SIG-M5 treated with dmso at 0.1 percent for 504 hours (cell line): ENCODE results near the gene SUB1.
"Not testable (repeated sequence)": the region's sequence is repeated elsewhere in the genome, so short reads cannot be mapped to it uniquely, and the experiment has no call there.

ENCODE experiments used
- DNase-seq: peaks from one replicate; lab custom pipeline; 2025; ENCODE audit not compliant: unreplicated experiment; lab: John Stamatoyannopoulos, UW

The SUB1 gene

DNA sequence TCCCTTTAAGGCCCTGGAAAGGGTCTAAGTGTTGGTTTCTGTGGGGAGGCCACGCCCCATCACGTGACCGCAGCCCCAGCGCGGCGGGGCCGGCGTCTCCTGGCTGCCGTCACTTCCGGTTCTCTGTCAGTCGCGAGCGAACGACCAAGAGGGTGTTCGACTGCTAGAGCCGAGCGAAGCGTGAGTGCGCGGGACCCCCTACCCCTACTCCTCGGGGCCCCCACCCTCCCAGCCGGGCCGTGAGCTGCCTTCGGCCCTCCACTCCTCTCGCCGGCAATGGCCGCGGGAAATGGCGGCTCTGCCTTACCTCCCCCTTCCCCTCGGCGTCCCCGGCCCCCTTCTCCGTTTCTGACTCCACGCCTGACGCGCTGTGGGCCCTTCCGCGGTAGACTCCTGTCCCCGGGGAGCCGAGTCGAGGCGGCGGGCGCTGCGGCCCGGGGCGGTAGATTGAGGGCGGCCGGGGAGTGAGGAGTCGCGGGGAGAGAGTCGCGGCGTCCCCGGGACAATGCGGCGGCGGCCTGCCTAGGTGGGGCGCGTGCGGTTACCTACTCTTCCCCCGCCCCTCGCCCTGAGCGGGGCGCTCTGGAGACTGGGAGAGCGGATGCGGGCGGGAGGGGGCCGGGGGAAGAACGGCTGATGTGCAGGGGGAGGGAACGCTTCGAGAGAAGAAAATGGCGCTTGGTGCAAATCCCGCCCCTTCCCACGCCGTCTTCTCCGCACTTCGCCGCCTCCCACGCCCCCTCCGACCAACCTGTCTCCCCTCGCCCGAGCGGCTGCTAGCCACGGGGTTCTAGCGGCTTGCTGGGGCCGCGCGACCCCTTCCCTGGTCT lies at the start of gene SUB1:
SUB1 (plus strand) TSS at position 112 of the 830 bp plus-strand sequence. CDS start 2,956 bp downstream, outside the sequence.
- peak; percentile 90 for DNase-seq

DNA sequence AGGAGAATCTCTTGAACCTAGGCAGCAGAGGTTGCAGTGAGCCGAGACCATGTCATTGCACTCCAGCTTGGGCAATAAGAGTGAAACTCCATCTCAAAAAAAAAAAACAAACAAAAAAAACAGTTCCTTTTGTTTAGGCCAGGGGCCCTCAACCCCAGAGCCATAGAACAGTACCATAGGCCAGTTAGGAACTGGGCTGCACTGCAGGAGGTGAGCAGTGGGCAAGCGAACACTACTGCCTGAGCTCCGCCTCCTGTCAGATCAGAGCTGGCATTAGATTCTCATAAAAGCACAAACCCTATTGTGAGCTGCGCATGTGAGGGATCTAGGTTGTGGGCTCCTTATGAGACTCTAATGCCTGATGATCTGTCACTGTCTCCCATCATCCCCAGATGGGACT lies 49.1 kb upstream of the SUB1 start:
- DNase-seq: no peak

DNA sequence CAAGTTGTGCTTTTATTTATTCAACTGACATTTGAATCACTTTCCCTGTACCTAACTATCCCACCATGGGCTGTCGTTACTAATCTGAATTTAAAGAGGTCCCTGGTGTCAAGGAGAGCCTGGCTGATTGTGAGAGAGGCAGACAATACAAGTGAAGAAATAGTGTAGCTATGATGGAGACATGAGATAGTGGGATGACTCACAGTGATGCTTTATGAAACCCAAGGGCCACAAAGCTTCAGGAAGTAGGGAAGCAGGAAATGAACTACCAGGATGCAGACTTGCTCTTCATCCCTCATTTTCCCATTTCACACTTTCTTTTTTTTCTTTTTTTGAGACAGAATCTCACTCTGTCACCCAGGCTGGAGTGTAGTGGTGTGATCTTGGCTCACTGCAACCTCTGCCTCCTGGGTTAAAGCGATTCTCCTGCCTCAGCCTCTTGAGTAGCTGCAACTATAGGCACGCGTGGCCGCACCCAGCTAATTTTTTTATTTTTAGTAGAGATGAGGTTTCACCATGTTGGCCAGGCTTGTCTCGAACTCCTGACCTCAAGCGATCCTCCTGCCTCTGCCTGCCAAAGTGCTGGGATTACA lies 47.8 kb upstream of the SUB1 start:
- DNase-seq: peak; percentile 88

DNA sequence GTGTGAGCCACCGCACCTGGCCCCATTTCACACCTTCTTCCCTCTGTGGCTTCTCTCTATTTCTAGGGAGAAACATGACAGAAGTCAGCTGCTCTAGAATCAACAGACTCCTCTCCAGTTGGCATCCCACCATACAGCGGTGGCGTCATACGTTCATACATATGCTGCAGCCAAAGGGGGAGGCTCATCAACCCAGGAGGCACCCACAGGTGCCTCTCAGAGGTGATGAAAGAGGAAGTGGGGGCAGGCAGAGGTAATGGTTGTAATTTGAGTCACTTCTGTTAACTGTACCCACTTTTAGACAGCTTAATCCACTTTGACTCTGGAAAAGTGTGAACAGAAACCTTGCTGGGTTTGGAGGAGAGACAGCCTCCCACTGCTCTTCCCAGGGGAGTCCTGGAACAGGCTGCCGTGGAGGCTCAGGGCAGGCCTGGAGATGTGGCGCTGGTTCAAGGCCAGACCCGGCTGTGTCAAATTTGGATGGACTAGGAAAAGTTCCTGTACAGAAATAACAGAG lies 47.3 kb upstream of the SUB1 start:
- peak; percentile 27 for DNase-seq

DNA sequence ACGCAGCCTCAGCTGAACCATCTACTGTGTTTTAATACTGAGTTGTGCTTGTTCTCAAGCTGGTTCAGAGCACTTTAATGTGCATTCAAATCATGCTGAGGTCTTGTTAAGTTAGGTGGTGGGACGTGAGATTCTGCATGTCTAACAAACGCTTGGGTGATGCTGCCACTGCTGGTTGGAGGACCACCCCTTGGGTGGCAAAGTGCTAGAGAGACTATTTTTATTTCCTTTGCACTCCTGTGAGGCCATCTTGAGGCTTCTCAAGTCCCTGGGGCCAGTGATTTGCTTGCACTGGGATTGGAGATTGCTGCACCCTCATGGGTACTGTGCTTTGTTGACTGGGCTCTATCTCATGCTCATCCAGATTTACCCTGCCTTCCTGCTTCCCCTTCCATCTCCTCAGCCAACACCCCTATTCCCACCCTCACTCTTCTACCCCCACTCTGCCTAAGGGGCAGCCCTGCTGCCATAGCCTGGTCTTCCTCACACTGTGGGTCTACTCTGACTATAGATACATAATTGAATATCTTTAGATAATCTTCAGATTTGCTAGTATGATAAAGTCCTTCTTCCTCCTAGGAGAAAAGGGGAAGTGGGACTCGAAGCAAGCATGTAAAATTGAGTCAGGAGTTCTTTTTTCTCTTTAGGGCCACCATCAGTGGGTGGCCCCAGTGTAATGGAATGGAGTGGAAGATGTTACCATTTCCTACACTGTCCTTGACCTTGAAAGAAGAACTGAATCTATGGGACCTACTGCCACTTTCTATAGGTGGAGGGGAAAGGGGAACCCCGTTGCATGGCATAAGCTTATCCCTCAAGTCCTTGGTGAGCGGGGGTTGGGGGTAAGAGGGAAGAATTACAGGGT lies 45.1 kb upstream of the SUB1 start:
- peak; percentile 98 for DNase-seq

DNA sequence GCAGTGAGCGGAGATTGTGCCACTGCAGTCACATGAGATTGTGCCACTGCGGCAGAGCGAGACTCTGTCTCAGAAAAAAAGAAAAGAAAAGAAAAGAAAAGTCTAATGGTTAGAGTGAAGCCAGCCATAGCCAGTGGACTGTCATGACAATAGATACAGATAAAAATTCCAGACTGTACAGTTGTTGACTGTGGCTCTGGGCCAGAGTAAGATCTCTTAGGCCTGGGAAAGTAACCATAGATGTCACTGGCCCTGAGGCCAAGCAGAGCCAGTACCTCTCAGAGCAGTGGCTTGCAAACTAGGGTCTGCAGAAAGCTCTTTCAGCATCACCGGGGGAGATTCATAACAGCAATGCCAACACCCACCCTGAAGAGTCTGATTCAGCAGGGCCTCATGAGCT lies 44.1 kb upstream of the SUB1 start:
- no peak for DNase-seq

DNA sequence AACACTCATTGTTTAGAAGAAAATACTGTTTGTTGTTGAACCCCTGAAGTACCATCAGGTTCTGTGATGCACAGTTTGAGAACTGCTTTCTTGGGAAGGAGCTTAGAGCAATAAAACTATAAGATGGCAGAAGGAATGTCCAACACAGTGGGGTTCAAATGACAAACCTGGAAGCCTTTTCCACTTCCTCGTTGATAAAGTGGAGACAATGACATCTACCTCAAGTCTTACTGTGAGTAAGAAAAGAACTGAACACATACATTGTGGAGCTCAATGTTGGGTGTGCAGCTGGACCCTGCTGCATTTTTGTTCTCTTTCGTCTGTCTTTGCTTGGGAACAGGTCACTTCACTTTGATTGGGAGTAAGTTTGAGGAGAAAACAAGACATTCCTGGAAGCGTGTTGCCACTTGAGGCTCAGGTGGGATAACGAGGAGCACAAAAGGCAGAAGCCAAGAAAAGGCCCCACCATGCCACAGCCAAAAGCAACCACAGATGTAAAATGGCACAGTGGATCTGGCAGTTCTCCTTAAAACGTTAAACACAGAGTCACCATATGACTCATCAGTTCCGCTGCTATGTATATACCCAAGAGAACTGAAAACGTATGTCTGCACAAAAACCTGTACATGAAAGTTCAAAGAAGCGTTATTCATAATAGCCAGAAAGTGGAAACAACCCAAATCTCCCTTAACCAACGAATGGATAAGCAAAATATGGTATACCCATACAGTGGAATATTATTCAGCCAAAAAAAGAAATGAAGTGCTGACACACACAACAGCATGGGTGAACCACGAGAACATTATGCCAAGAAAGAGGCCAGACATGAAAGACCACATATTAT lies 42.9 kb upstream of the SUB1 start:
- peak; percentile 91 for DNase-seq

DNA sequence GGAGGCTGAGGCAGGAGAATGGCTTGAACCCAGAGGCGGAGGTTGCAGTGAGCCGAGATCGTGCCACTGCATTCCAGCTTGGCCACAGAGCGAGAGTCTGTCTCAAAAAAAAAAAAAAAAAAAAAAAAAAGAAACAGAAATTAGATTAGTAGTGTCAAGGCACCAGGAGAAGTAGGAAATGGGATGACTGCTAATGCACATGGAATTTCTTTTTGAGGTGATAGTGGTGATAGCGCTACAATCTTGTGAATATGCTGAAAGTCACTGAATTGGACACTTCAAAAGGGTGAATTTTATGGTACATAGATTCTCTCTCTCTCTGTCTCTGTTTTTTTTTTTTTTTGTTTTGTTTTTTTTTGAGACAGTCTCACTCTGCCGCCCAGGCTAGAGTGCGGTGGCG lies 42.1 kb upstream of the SUB1 start:
- DNase-seq: no peak

DNA sequence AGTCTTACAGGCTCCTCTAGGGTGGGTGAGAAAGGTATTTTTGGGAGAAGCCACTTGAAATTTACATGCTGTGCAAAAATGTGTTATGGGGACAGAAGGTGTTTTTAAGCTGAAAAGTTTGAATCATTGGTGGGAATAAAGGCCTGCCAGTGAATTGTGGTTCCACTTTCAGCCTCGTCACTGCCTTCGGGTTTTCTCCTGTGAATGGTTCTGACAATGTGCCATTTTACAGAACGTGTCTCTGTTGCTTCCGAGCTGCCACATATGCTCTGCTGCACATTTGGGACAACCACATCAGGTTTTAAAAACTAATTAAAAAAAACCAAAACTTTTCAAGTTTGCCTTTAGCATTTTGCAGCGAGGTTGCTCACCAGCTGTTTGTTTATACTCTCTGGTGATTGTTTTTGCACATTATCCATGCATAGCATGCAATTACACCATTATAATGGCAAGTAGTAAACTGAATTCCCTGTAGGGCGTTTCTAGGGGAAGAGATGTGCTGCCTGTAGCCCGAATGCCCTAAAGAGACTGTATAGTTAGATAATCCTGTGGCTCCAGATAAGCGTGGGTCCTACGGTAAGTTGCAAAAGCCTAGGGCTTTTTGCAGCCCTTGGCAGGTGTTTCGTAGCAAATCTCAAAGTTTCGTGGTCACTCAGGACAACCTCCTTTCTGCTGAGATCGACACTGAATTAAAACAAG lies 40.1 kb upstream of the SUB1 start:
- DNase-seq: no peak

DNA sequence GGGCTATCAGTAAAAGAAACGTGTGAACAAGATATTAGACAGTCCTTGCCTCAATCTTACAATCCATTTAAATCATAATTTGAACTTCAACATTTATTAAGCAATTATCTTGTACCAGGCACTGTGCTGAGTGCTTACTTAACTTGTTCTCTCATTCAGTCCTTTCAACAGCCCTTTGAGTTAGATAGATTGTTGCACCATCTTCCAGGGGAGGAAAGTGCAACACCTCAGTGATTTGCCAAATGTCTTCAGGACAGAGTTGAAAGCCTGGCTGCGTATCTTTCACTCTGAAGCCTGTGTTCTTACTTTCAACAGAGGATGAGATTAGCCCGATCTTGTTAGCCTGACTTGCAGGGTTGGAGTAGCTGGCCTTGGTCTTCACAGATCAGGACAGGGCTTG lies 34.2 kb upstream of the SUB1 start:
- DNase-seq: no peak

DNA sequence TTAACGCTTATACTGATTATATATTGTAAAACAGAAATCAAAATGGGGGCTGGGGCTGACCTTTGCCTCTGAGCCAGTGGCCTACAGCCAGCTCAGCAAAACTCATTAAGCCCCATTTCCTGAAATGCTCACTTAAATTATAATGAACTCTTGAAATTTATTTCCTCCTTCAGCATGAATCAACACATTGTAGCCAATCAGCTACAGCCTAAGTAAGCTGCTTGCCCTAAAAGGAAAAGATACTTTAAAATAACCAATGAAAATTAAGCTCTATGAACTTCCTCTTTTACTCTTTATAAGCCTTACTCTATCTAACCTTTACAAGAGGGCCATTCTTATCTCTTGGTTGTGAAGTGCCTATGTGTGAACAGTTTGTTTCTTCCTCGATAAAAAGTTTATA lies 33.5 kb upstream of the SUB1 start:
- DNase-seq: no peak

DNA sequence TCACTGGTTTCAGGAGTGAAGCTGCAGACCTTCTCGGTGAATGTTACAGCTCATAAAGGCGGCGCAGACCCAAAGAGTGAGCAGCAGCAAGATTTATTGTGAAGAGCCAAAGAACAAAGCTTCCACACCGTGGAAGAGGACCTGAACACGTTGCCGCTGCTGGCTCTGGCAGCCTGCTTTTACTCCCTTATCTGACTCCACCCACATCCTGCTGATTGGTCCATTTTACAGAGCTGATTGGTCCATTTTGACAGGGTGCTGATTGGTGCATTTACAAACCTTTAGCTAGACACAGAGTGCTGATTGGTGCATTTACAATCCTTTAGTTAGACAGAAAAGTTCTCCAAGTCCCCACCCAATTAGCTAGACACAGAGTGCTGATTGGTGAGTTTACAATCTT lies 32.9 kb upstream of the SUB1 start:
- not testable (repeated sequence) for DNase-seq

DNA sequence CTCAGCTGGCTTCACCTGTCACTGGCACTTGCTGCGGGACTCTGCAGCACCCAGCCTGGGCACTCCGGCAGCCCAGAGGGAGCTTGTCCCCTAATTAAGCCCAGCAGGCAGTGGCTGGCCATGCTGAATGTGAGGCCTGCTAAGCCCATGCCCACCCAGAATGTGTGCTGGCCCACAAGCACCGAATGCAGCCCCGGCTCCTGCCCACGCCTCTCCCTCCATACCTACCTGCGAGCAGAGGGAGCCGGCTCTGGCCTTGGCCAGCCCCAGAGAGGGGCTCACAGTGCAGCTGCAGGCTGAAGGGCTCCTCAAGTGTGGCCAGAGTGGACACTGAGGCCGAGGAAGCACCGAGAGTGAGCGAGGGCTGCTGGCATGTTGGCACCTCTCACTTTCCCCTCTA lies 32.4 kb upstream of the SUB1 start:
- DNase-seq: no peak

DNA sequence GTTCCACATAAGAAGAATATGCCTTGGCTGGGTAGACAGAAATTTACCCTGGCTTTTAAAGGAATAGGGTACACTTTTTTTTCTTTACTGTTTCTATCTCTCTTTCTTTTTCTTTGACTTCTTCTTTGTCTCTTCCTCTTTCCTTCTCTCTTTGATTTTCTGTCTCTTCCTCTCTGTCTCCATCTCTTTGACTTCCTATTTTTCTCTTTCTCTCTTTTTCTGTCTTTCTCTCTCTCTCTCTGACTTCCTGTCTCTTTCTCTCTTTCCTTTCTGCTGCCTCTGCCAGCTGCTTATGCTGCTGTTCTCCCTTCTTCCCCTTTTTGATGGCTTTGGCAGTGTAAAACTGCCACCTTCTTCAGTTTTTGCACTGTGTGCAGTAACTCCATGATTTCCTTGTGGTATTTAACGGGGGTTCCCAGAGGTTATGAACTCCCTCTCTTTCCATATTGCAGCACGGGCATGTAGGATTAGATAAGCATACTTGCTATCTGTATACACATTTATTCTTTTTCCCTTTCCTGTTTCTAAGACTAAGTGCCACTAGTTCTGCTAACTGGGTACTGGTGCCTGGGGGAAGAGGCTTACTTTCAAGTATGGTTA lies 31.1 kb upstream of the SUB1 start:
- peak; percentile 78 for DNase-seq

DNA sequence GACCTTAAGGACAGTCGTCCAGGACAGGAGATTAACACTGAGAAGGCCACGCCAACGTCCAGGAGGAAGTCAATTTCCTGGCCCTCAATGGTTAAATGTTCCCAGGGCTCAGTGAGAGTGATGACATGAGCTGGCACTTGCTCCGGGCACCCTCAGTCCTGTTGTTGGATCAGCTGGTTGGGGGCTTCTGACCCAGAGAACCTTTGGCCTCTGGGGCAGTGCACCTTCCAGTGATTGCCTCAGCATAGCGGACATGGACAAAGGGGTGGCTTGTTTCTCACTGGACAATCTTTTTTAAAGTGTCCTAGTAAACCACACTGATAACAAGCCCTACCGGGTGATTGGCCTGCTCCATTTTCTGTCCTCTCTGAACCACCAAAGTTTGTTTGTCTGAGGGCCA lies 28.8 kb upstream of the SUB1 start:
- not testable (repeated sequence) for DNase-seq

DNA sequence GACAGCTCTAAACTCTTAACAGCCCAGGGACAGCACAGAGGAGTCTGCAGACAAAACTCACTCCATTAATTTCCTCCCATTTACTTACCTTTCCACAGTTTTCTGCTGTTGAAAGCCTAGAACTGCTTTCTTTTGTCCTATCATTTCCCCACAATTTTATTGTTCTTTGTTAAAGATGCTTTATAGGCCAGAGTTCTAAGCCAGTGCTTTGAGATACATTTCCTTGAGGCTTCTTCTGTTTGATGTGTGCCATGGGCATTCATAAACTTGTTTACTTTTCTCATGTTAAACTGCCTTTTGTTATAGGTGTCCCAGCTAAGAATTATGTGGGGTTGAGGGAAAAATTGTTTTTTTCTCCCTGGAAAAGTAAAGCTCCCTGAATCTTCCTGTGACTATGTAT lies 25.9 kb upstream of the SUB1 start:
- no peak for DNase-seq

DNA sequence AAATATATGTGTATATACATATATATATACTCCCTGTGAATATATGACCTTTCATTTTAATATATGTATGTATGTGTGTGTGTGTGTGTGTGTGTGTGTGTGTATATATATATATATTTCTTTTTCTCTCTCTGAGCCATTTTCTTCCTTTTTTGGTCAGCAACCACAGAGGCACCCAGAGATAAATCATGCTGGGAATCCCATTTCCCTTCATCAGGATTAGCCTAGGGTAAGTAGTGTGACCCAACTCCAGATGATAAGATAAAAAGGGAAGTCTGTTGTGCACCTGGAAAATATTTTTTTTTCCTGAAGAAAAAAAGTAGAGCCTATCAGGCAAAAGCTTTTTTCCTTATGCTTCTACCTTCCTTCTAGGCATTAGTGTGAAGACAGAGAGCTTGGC lies 25.4 kb upstream of the SUB1 start:
- no peak for DNase-seq

DNA sequence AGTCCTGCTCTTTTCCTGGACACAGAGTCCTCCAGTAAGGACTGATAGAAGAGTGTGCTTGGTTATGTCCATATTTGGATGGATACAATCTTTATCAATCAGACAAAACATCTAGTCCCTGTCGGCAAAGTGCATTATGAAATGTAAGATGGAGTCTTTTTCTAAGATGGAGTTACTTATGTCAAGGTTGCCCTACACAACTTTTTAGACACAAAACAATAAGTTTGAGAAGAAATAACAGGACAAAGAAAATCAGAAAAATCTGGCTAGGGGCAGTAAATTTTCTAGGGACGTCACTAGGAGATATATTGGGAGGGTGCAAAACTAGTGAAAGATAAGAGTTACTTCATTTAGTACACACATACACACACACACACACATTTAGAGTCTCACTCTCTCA lies 23.3 kb upstream of the SUB1 start:
- no peak for DNase-seq

DNA sequence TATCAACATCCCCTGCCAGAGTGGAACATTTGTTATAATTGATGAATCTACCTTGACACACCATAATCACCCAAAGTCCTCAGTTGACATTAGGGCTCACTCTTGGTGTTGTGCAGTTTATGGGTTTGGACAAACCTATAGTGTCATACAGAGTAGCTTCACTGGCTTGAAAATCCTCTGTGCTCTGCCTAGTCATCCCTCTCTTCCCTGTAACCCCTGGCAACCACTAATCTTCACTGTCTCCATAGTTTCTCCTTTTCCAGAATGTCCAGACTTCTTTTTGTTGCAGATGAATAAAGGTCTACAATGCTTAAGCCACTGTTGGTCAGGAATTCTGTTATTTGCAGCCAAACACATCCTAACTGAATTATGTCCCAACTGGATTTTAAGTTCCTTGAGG lies 22.5 kb upstream of the SUB1 start:
- no peak for DNase-seq

DNA sequence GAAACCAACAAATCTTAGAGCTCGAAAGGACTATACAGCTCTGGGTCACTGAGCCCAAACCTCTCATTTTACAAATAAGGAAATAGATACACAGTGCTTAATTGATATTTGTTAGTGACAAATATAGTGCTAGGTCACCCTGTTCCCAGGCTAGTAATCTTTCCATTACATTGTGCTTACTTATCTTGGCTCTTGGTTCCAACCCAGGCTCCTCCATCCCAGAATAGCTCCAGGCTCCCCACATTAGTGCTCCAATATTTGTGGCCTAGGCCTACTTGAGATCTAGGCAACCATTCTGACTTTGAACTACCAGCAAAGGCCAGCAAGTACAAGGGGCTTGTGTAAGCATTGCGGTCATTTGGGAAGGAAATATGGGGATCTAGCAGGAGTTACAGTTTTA lies 21.7 kb upstream of the SUB1 start:
- DNase-seq: no peak
